Endodermal cell (in vitro differentiated cells): ENCODE results near the gene COL1A2. TPM values are rescaled to one million over a fixed set of nuclear protein-coding genes. Genes with fewer than 3 reads are reported as not detected.

Experiments
- DNase-seq: peaks from one replicate; pipeline ENCODE4 v3.0.0-alpha.2; 2017
- H3K27ac ChIP-seq: 2 replicates; pipeline ENCODE4 v1.5.1; 2013; ENCODE audit warnings: mild to moderate bottlenecking, low read depth, low read length, moderate library complexity
- H3K27me3 ChIP-seq: 2 replicates; pipeline ENCODE4 v1.6.1; 2013; ENCODE audit warnings: mild to moderate bottlenecking, low read length, moderate library complexity; ENCODE audit not compliant: insufficient read depth, control insufficient read depth, poor library complexity, severe bottlenecking
- H3K36me3 ChIP-seq: 2 replicates; pipeline ENCODE4 v1.7.0; 2013; ENCODE audit warnings: mild to moderate bottlenecking, low read length, moderate library complexity; ENCODE audit not compliant: control insufficient read depth, insufficient read depth
- H3K4me1 ChIP-seq: one replicate; pipeline ENCODE4 v1.7.0; 2013; ENCODE audit warnings: low read length; ENCODE audit not compliant: control insufficient read depth, insufficient read depth
- H3K4me3 ChIP-seq: 2 replicates; pipeline ENCODE4 v1.5.1; 2013; ENCODE audit warnings: mild to moderate bottlenecking, low read length, moderate library complexity
- H3K9ac ChIP-seq: 2 replicates; pipeline ENCODE4 v1.6.1; 2013; ENCODE audit warnings: mild to moderate bottlenecking, low read length, moderate library complexity; ENCODE audit not compliant: poor library complexity, severe bottlenecking; ENCODE audit errors: extremely low read depth
- H3K9me3 ChIP-seq: 2 replicates; pipeline ENCODE4 v1.6.1; 2013; ENCODE audit warnings: mild to moderate bottlenecking, low read length, moderate library complexity; ENCODE audit not compliant: control insufficient read depth
- H3K27ac Mint-ChIP-seq: 2 replicates; pipeline ENCODE4 v1.8.0; 2020; ENCODE audit warnings: mixed read lengths
- H3K27me3 Mint-ChIP-seq: 2 replicates; pipeline ENCODE4 v1.8.0; 2021; ENCODE audit warnings: mild to moderate bottlenecking, mixed read lengths; ENCODE audit not compliant: insufficient read depth
- H3K36me3 Mint-ChIP-seq: 2 replicates; pipeline ENCODE4 v1.8.0; 2020; ENCODE audit warnings: low read depth, mixed read lengths
- H3K4me1 Mint-ChIP-seq: 2 replicates; pipeline ENCODE4 v1.8.0; 2020; ENCODE audit warnings: mixed read lengths
- H3K4me3 Mint-ChIP-seq: 2 replicates; pipeline ENCODE4 v1.8.0; 2020; ENCODE audit warnings: mild to moderate bottlenecking, moderate library complexity, mixed read lengths
- H3K9me3 Mint-ChIP-seq: 2 replicates; pipeline ENCODE4 v1.8.0; 2020; ENCODE audit warnings: mild to moderate bottlenecking, mixed read lengths
- CTCF ChIP-seq: fragments of 200-600 bp; sonication (generic); conservative IDR thresholded peaks from 2 replicates; pipeline ENCODE4 v1.5.0; 2021; ENCODE audit warnings: antibody characterized with exemption, mild to moderate bottlenecking
- WGBS, 2 experiments: methylation state at CpG; one replicate each; pipeline versions ENCODE4 v1.1.5 to v1.1.7; 2013; ENCODE audit warnings: missing lambda C conversion rate in 2 of 2, mixed read lengths in 1 of 2; ENCODE audit not compliant: insufficient coverage in 1 of 2, insufficient read length in 1 of 2; 5-methylcytosine and 5-hydroxymethylcytosine counted together
- total RNA-seq, 2 donors: library from RNA; stranded (reverse); fragmentation: NEBNext Ultra II Directional in 1 of 2; extraction: Animal tissue kit (Norgen Biotek cat#: 25700) in 1 of 2; gene quantifications; 2 replicates in 1 of 2; 3 replicates in 1 of 2; pipeline ENCODE4 v1.2.1, GENCODE V29; 2021

The COL1A2 gene
- total RNA-seq, 2 donors from 2014 or later, result 42.2 to 99.7 TPM

GRCh38 chr7:94411188-94411466 lies 16.4 kb downstream of the COL1A2 start:
- Histone ChIP-seq H3K27ac (no peak overlapping the region), H3K36me3 (no peaks in the 10 kb centered on the region), H3K9me3 (no peaks in the 10 kb centered on the region), H3K4me1 (no peaks in the 10 kb centered on the region), H3K9ac (no peak overlapping the region), H3K4me3 (no peak overlapping the region), H3K27me3 (no peaks in the 10 kb centered on the region)
- Mint-ChIP-seq H3K27me3 (no peaks in the 10 kb centered on the region), H3K4me1 (no peaks in the 10 kb centered on the region), H3K4me3 (no peak overlapping the region), H3K36me3 (peaks cover 25% of the 10 kb centered on the region), H3K27ac (no peak overlapping the region), H3K9me3 (no peaks in the 10 kb centered on the region)
- no peak for TF ChIP-seq CTCF
- no peak for DNase-seq

GRCh38 chr7:94412762-94413322 lies 18.1 kb downstream of the COL1A2 start:
- WGBS, 2 experiments, result 86 to 96% methylated on average over 3 of the region's 3 CpGs
- Histone ChIP-seq H3K4me1 (no peaks in the 10 kb centered on the region), H3K9me3 (no peaks in the 10 kb centered on the region), H3K27me3 (peaks cover 4% of the 10 kb centered on the region), H3K36me3 (no peaks in the 10 kb centered on the region), H3K9ac (no peak overlapping the region), H3K4me3 (no peak overlapping the region), H3K27ac (no peak overlapping the region)
- Mint-ChIP-seq H3K36me3 (peaks cover 27% of the 10 kb centered on the region), H3K9me3 (no peaks in the 10 kb centered on the region), H3K4me3 (no peak overlapping the region), H3K4me1 (no peaks in the 10 kb centered on the region), H3K27ac (no peak overlapping the region), H3K27me3 (no peaks in the 10 kb centered on the region)
- no peak for TF ChIP-seq CTCF
- no peak for DNase-seq

GRCh38 chr7:94414481-94414880 lies 19.8 kb downstream of the COL1A2 start:
- Histone ChIP-seq H3K9ac (no peak overlapping the region), H3K36me3 (no peaks in the 10 kb centered on the region), H3K27me3 (peaks cover 4% of the 10 kb centered on the region), H3K9me3 (no peaks in the 10 kb centered on the region), H3K4me3 (no peak overlapping the region), H3K27ac (no peak overlapping the region), H3K4me1 (no peaks in the 10 kb centered on the region)
- Mint-ChIP-seq H3K27ac (no peak overlapping the region), H3K4me1 (peaks cover 6% of the 10 kb centered on the region), H3K4me3 (no peak overlapping the region), H3K9me3 (no peaks in the 10 kb centered on the region), H3K36me3 (peaks cover 22% of the 10 kb centered on the region), H3K27me3 (no peaks in the 10 kb centered on the region)
- TF ChIP-seq CTCF, result no peak
- 95% methylated on average over 2 of the region's 2 CpGs; no CpG with 5 or more reads in 1 of the 2 experiments for WGBS, 2 experiments
- DNase-seq, result no peak
